GM21717 (cell line): ENCODE data around the gene TCF4.

Experiments
- ATAC-seq: cut with Tn5 transposase; IDR thresholded peaks from one replicate; pipeline ENCODE4 v1.9.1; 2021; ENCODE audit warnings: mild to moderate bottlenecking, moderate library complexity; ENCODE audit not compliant: unreplicated experiment

Gene TCF4

DNA sequence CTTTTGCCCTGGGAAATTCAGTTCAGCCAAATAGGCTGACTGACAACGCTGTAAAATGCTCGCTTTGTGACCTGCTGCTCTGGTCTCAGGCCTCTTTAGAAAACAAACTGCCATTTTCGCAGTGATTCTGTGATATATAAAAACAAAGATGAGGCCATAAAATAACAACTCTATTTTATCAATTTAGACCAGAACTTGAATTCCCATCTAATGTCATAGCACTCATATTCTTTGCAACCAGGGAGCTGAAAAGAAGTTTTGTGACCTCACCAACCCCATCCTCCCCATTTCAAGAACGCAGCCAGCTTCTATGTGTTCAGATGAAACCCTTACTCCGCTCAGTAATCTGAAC, 40.3 kb downstream of the TCF4 start:
- no peak for ATAC-seq

GRCh38 chr18:55546851-55547704, 40.9 kb downstream of the TCF4 start:
- ATAC-seq = no peak

- ATAC-seq = no peak
These were observed 44.0 kb downstream of the TCF4 start for GRCh38 chr18:55544014-55544413.

- ATAC-seq = no peak
These were observed 44.8 kb downstream of the TCF4 start for GRCh38 chr18:55543130-55543704.

DNA sequence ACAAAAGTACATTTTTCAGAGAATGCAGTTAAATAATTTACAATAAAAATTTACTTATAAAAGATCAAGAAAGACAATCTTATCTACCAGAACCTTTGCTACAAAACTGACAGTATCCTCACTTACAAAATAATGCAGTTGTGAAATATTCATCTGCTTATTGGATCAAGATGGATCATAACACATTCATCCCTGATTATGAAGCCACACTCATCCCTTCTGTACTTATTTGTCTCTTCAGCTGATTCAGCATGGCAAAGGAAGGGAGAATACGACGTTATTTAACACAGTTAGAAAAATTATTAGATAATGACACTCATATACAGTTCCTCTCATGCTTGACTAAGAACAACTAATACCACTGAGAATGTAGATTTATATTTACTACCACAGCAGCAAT, 46.4 kb downstream of the TCF4 start:
- no peak for ATAC-seq

GRCh38 chr18:55539240-55539639, 48.8 kb downstream of the TCF4 start:
- ATAC-seq = no peak

DNA sequence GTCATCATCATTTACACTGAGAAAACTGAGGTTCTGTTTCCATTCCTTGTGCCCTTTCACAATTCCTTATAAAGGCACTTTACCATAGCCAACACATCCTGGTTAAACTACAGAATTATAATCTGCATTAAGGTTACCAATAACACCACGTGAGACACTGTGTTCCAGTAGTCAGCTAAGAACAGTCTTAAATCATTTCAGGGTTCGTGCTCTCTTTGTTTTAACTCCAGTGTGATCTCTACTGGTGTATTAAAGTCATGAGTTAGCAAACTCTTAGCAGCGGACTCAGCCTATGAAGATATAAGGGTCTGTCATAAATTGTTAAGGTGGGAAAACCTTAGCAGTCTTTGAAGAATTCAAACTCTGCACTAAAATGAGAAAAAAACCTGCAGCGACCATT, 53.0 kb downstream of the TCF4 start:
- ATAC-seq = no peak

- peak; percentile 84 for ATAC-seq
These were observed 53.4 kb downstream of the TCF4 start for GRCh38 chr18:55534547-55534946.

- ATAC-seq = no peak
These were observed 57.8 kb downstream of the TCF4 start for GRCh38 chr18:55530166-55530565.

DNA sequence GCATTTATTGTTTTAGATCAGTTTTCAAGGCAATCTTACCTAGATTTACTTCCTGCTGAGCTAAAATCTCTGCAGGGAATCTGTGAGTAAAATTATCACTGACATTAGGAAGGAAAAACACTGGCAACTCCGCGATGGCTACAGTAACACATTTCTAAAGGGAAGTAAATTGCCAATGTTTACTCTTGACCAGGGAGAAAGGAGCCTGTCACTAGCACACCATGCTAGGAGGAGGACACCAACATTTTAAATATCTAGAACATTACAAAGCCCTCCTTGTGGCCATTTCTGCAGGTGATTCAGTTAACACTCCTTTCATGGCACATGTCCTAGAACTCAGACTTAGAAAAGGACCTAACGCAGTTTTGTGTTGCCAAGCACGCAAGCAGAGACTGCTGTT, 58.4 kb downstream of the TCF4 start:
- ATAC-seq = no peak

GRCh38 chr18:55525845-55526244, 62.1 kb downstream of the TCF4 start:
- no peak for ATAC-seq

GRCh38 chr18:55524353-55525073, 63.5 kb downstream of the TCF4 start:
- ATAC-seq = no peak

GRCh38 chr18:55523001-55523400, 65.0 kb downstream of the TCF4 start:
- ATAC-seq = no peak

DNA sequence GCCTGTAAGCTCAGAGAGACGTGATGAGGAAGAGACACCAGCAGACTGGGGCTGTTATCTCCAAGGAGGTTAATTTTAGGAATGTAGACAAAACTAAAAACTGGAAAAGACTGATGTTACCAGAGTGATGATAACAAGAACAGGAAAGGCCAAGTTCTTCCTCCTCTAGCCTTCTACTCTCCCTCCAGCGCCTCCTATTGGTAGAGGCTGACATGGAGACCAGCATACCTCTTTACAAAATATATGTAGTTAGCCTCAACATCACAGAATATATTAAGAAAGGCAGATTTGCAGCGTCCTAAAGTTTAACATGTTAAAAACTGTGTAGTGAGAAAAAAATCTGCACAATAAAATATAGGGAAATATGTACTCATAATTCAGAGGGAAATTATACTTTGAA, 66.0 kb downstream of the TCF4 start:
- peak; percentile 61 for ATAC-seq

DNA sequence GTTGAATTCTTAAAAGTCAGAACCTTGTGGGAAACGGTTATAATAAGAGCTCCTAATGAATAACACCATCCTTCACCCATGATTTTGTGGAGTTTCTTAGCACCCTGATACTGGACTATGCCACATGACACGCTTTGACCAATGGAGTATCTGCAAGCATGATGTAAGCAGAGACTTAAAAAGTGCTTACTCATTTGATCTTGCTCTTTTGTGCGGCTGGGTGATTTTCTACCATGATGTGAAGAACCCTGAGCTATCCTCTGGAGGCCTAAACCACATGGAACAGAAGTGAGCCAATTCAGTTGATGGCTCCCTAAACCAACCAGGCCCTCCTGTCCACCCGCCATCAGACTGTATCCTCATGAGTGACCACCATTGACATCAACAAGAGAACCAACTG, 70.9 kb downstream of the TCF4 start:
- no peak for ATAC-seq

DNA sequence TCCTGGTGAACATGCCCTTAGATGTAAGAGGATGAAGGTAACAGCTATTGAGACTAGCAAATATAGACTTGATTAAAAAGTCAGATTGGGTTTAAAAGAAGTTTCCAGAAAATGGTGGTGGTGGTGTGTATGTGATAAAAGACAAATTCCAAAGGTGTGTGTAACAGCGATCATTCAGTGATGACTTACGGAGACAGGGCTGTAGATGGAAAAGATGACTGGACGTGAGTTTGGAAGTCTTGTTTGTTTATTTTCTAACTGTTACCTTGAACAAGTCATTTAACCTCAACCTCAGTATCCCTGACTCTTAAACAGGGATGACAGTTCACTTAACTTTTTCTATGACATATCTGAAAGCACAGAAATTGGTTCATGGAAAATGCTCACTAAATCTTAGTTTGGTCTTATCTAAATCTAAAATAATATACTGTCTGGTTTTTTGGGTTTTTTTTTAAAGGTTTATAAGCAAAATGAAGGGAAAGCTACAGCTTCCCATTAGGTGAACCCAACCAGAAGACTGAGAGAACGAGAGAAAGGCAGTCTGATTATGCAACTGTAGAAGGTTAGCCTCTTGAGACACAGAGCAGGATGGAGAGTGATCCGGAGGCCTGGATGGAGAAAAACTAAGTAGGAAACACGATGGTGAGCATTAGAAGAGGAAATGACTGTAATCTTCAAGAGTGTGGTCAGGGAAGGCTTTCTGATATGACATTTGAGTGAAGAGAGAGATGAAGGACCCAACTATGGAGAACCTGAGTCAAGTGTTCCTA, 71.9 kb downstream of the TCF4 start:
- no peak for ATAC-seq

GRCh38 chr18:55515214-55515613, 72.8 kb downstream of the TCF4 start:
- ATAC-seq = no peak

DNA sequence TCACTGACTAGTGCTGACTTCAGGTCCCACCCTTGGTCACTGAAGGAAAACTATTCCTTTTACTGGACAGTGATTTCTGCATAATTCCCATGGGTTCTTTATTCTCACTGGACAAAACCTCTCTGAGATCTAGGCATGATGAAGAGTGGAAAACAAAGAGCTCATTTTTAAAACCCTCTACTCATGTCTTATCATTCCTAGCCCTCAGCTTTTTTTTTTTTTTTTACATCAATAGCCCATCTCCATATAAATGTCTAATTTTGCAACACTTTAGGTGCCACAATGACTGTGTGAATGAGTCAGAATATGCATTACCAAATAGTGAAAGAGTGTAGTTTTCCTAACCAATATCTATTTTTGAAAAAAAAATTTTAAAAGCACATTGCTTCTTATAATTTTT, 74.8 kb downstream of the TCF4 start:
- ATAC-seq = no peak

GRCh38 chr18:55511277-55511676, 76.7 kb downstream of the TCF4 start:
- ATAC-seq = no peak

DNA sequence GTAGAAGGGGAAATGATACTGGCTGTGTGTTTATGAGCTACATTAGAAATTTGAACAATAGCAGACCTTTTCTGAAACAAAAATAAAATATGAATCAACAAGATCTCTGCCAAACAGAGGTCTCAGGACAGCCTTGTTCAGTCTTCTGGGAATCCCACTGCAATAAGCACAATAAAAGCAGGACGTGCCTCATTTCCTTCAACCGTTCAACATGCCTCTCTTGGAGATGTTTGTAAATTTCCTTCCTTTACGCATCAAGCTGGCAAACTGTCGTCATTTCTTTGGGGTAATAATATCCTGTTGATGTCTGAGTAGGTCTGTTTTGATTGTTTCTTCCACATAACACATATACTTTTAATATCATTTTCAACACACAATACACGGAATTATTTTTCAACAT, 77.2 kb downstream of the TCF4 start:
- no peak for ATAC-seq

- ATAC-seq = peak; percentile 91
These were observed 78.2 kb downstream of the TCF4 start for GRCh38 chr18:55509631-55510324.
